Chondrocyte (in vitro differentiated cells): ENCODE results near the gene PIAS2. TPM values are rescaled to one million over a fixed set of nuclear protein-coding genes. Genes with fewer than 3 reads are reported as not detected.

Experiments
- DNase-seq: peaks from one replicate; pipeline ENCODE4 v3.0.0; 2021; ENCODE audit warnings: mixed read lengths, low spot score
- H3K27ac Mint-ChIP-seq: one replicate; pipeline ENCODE4 v1.8.0; 2021; ENCODE audit warnings: mild to moderate bottlenecking, moderate library complexity, mixed read lengths; ENCODE audit not compliant: unreplicated experiment
- H3K27me3 Mint-ChIP-seq: 2 replicates; pipeline ENCODE4 v1.8.0; 2021; ENCODE audit warnings: low read depth, mixed read lengths
- H3K36me3 Mint-ChIP-seq: 2 replicates; pipeline ENCODE4 v1.8.0; 2021; ENCODE audit warnings: low read depth, mixed read lengths
- H3K4me1 Mint-ChIP-seq: 2 replicates; pipeline ENCODE4 v1.8.0; 2021; ENCODE audit warnings: low read depth, mild to moderate bottlenecking, mixed read lengths
- H3K4me3 Mint-ChIP-seq: one replicate; pipeline ENCODE4 v1.8.0; 2021; ENCODE audit warnings: mild to moderate bottlenecking, moderate library complexity, mixed read lengths; ENCODE audit not compliant: unreplicated experiment
- H3K9me3 Mint-ChIP-seq: 2 replicates; pipeline ENCODE4 v1.8.0; 2021; ENCODE audit warnings: low read depth, mixed read lengths
- CTCF ChIP-seq: fragments of 200-600 bp; sonication (generic); IDR thresholded peaks from 2 replicates; pipeline ENCODE4 v1.5.0; 2021; ENCODE audit warnings: antibody characterized with exemption, mild to moderate bottlenecking, moderate library complexity
- total RNA-seq: library from RNA; stranded (reverse); gene quantifications from 3 replicates; pipeline ENCODE4 v1.2.1, GENCODE V29; 2021

PIAS2 gene
- total RNA-seq, 1 donor from 2014 or later: 36.2 TPM

- Mint-ChIP-seq H3K27ac (no peak overlapping the region), H3K27me3 (peaks cover 52% of the 10 kb centered on the region), H3K4me1 (peaks cover 17% of the 10 kb centered on the region), H3K9me3 (no peaks in the 10 kb centered on the region), H3K4me3 (no peak overlapping the region), H3K36me3 (peaks cover 3% of the 10 kb centered on the region)
- DNase-seq: no peak
- no peak for TF ChIP-seq CTCF
These were observed 163.1 kb downstream of the PIAS2 start for GRCh38 chr18:46754188-46754587.

Other genes starting within 250 kb of the PIAS2 start
- 0.25 to 1.1 TPM (median 0.36 TPM) in 3 replicates for gene ST8SIA5, start 160.5 kb downstream of the PIAS2 start, total RNA-seq
- gene KATNAL2, start 95 bp upstream of the PIAS2 start, total RNA-seq: 5.8 to 9.3 TPM (median 7.4 TPM) in 3 replicates
- not detected in 3 replicates for gene ELOA2, start 118.1 kb upstream of the PIAS2 start, total RNA-seq
- gene HDHD2, start 233.0 kb upstream of the PIAS2 start, total RNA-seq: 16.7 to 17.7 TPM (median 16.8 TPM) in 3 replicates